Mucosa of rectum (tissue), 2 donors: ENCODE results near the gene SLC29A1.

ENCODE experiments used
- H3K27ac ChIP-seq, 2 donors: one replicate each; pipeline ENCODE4 v1.7.0; 2013; ENCODE audit warnings: inconsistent platforms in 2 of 2, low read depth in 2 of 2, low read length in 2 of 2
- H3K27me3 ChIP-seq, 2 donors: one replicate each; pipeline ENCODE4 v1.7.0; 2013; ENCODE audit warnings: low read length in 2 of 2; ENCODE audit not compliant: control insufficient read depth in 2 of 2, insufficient read depth in 2 of 2
- H3K36me3 ChIP-seq, 2 donors: one replicate each; pipeline ENCODE4 v1.7.0; 2013; ENCODE audit warnings: low read length in 2 of 2; ENCODE audit not compliant: control insufficient read depth in 2 of 2, insufficient read depth in 2 of 2
- H3K4me1 ChIP-seq, 2 donors: one replicate each; pipeline ENCODE4 v1.7.0; 2013; ENCODE audit warnings: low read length in 2 of 2, mild to moderate bottlenecking in 1 of 2; ENCODE audit not compliant: control insufficient read depth in 2 of 2, insufficient read depth in 2 of 2
- H3K4me3 ChIP-seq, 2 donors: one replicate each; pipeline ENCODE4 v1.7.0; 2013; ENCODE audit warnings: low read length in 2 of 2
- H3K9ac ChIP-seq, 2 donors: one replicate each; pipeline ENCODE4 v1.7.0; 2013; ENCODE audit warnings: low read length in 2 of 2, low read depth in 1 of 2, mild to moderate bottlenecking in 1 of 2
- H3K9me3 ChIP-seq, 2 donors: one replicate each; pipeline ENCODE4 v1.7.0; 2013; ENCODE audit warnings: low read length in 2 of 2; ENCODE audit not compliant: control insufficient read depth in 2 of 2
- donor health status: healthy.
- donor health status: Normal muscosa, but diverticular disease.

The SLC29A1 gene

GRCh38 chr6:44269178-44269920 is 46.0 kb downstream of the SLC29A1 start:
- Histone ChIP-seq H3K36me3 (no peaks in the 10 kb centered on the region), H3K4me1 (peaks cover 6 to 7% of the 10 kb centered on the region in 2 donors), H3K27me3 (peaks cover 44 to 50% of the 10 kb centered on the region in 2 donors), H3K27ac (no peak overlapping the region), H3K9me3 (no peaks in the 10 kb centered on the region), H3K4me3 (no peak overlapping the region), H3K9ac (no peak overlapping the region)

- Histone ChIP-seq H3K27me3 (peaks cover 46 to 53% of the 10 kb centered on the region in 2 donors), H3K36me3 (no peaks in the 10 kb centered on the region), H3K4me1 (peaks cover 0 to under 1% of the 10 kb centered on the region in 2 donors), H3K27ac (no peak within 1 kb of the TSS), H3K9me3 (no peaks in the 10 kb centered on the region), H3K4me3 (no peak within 1 kb of the TSS), H3K9ac (no peak within 1 kb of the TSS)
These were observed 46.6 kb downstream of the SLC29A1 start, which contains the start of gene TMEM151B for GRCh38 chr6:44269921-44270525. Gene TMEM151B (plus strand): TSS chr6:44270450. CDS start chr6:44270743, 293 bp downstream.

DNA sequence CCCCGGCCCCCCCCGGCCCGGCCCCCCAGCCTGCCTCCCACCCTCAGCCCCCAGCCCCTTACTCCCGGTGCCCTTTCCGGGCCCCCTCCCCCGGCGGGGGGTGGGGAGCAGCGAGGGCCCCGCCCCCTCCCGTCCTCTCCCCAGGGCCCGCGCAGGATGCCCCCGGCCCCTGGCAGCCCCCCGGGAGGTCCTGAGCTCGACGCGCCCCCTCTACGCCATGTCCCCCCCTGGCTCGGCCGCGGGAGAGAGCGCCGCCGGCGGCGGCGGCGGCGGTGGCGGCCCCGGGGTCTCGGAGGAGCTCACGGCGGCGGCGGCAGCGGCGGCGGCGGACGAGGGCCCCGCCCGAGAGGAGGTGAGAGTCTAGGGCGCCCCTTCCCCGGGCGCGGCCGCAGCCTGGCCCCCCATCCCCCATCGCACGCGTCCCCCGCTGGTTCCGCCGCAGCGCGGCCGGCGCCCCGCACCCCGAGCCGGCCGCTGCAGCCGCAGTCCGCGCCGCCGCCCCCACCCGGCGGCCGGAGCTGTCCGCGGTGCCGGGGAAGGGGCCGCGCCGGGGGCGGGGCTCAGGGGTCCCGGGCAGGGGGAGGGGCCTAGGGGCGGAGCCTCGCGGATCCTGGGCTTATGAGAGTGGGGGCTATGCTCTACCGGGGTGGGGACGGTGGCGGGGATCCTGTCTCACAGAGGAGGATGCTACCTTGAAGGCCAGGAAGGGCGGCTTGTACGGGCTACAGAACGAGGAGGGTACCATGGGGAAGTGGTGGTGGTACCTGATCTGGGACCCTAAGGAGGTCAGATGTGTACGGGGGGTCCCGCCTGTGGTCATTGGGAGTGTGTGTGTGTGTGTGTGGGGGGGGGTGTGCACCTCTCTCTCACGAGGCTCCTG is 47.4 kb downstream of the SLC29A1 start:
- H3K4me3 ChIP-seq = no peak overlapping the region
- H3K9me3 ChIP-seq = no peaks in the 10 kb centered on the region
- H3K27ac ChIP-seq = no peak overlapping the region
- peaks cover 51 to 61% of the 10 kb centered on the region in 2 donors for H3K27me3 ChIP-seq
- peaks cover 0 to 2% of the 10 kb centered on the region in 2 donors for H3K4me1 ChIP-seq
- H3K36me3 ChIP-seq = no peaks in the 10 kb centered on the region
- H3K9ac ChIP-seq = no peak overlapping the region

GRCh38 chr6:44271406-44271723 is 48.0 kb downstream of the SLC29A1 start:
- Histone ChIP-seq H3K27me3 (peaks cover 51 to 67% of the 10 kb centered on the region in 2 donors), H3K4me1 (peaks cover 0 to 3% of the 10 kb centered on the region in 2 donors), H3K4me3 (no peak overlapping the region), H3K27ac (no peak overlapping the region), H3K9me3 (no peaks in the 10 kb centered on the region), H3K9ac (no peak overlapping the region), H3K36me3 (no peaks in the 10 kb centered on the region)

- H3K27ac ChIP-seq = no peak overlapping the region
- no peak overlapping the region for H3K9ac ChIP-seq
- H3K4me3 ChIP-seq = no peak overlapping the region
These were observed 48.5 kb downstream of the SLC29A1 start for GRCh38 chr6:44271914-44272313.

GRCh38 chr6:44272529-44272928 is 49.1 kb downstream of the SLC29A1 start:
- Histone ChIP-seq H3K27ac (no peak overlapping the region), H3K4me1 (peaks cover 0 to 3% of the 10 kb centered on the region in 2 donors), H3K9ac (no peak overlapping the region), H3K27me3 (peaks cover 54 to 78% of the 10 kb centered on the region in 2 donors), H3K4me3 (no peak overlapping the region), H3K9me3 (no peaks in the 10 kb centered on the region), H3K36me3 (no peaks in the 10 kb centered on the region)

More at GRCh38 chr6:44271914-44272313, 48.5 kb downstream of the SLC29A1 start:
- H3K36me3 ChIP-seq = no peaks in the 10 kb centered on the region
- H3K27me3 ChIP-seq = peaks cover 51 to 72% of the 10 kb centered on the region in 2 donors
- no peaks in the 10 kb centered on the region for H3K9me3 ChIP-seq
- H3K4me1 ChIP-seq = peaks cover 0 to 3% of the 10 kb centered on the region in 2 donors

DNA sequence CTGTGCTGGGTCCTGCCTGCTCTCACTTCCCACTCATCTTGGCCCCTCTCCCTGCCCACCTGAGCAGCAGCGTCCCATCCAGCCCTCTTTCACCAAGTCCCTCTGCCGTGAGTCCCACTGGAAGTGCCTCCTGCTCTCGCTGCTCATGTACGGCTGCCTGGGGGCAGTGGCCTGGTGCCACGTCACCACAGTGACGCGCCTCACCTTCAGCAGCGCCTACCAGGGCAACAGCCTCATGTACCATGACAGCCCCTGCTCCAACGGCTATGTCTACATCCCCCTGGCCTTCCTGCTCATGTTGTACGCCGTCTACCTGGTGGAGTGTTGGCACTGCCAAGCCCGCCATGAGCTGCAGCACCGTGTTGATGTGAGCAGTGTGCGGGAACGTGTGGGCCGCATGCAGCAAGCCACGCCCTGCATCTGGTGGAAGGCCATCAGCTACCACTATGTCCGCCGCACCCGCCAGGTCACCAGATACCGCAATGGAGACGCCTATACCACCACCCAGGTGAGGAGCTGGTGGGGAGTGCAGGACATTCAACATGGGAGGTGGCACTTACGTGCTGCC is 49.7 kb downstream of the SLC29A1 start:
- H3K9ac ChIP-seq = no peak overlapping the region

DNA sequence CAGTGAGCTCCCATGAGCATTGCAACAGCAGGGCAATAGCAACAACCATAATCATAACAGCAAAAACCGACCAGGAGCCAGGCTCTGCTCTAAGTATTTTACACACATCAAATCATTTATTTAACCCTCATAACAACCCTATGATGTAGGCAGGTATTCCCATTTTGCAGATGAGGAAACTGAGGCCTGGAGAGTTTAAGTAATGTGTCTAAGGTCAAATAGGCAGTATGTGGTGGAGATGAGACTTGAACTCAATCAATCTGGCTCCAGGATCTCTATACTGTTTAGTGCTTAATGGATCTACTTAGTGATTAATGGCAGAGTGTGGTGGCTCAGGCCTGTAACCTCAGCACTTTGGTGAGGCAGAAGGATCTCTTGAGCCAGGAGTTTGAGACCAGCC is 50.2 kb downstream of the SLC29A1 start:
- H3K36me3 ChIP-seq = no peaks in the 10 kb centered on the region
- no peak overlapping the region for H3K4me3 ChIP-seq
- H3K27me3 ChIP-seq = peaks cover 56 to 79% of the 10 kb centered on the region in 2 donors
- no peak overlapping the region for H3K9ac ChIP-seq
- H3K27ac ChIP-seq = no peak overlapping the region
- H3K4me1 ChIP-seq = peaks cover 0 to 3% of the 10 kb centered on the region in 2 donors
- no peaks in the 10 kb centered on the region for H3K9me3 ChIP-seq

More for the DNA sequence above, 49.7 kb downstream of the SLC29A1 start:
- Histone ChIP-seq H3K4me1 (peaks cover 0 to 3% of the 10 kb centered on the region in 2 donors), H3K4me3 (no peak overlapping the region), H3K36me3 (no peaks in the 10 kb centered on the region), H3K27me3 (peaks cover 58 to 83% of the 10 kb centered on the region in 2 donors), H3K9me3 (no peaks in the 10 kb centered on the region), H3K27ac (no peak overlapping the region)

- H3K9me3 ChIP-seq = no peaks in the 10 kb centered on the region
- H3K27me3 ChIP-seq = peaks cover 49 to 72% of the 10 kb centered on the region in 2 donors
- no peak overlapping the region for H3K27ac ChIP-seq
- H3K9ac ChIP-seq = no peak overlapping the region
- H3K36me3 ChIP-seq = no peaks in the 10 kb centered on the region
- H3K4me1 ChIP-seq = peaks cover 0 to 3% of the 10 kb centered on the region in 2 donors
- no peak overlapping the region for H3K4me3 ChIP-seq
These were observed 51.9 kb downstream of the SLC29A1 start for GRCh38 chr6:44275271-44275748.
